Gastroesophageal sphincter (tissue), 3 donors: ENCODE data around the gene PNMA5.

Experiments
- POLR2A ChIP-seq, 2 donors: fragments of 450-650 bp; IDR thresholded peaks; one replicate each; pipeline ENCODE4 v1.6.1; 2017; ENCODE audit warnings: antibody characterized with exemption in 2 of 2, mild to moderate bottlenecking in 2 of 2, moderate library complexity in 1 of 2
- POLR2AphosphoS5 ChIP-seq: sonication (generic); formaldehyde crosslinking; IDR thresholded peaks from one replicate; pipeline ENCODE4 v1.6.1; 2017; ENCODE audit warnings: antibody characterized with exemption
- TF ChIP-seq, protein P1 (sequence below), 4 experiments: fragments of 200-600 bp in 2 of 4; fragments of 450-650 bp in 2 of 4; sonication (generic) in 1 of 4; IDR thresholded peaks; one replicate each; pipeline ENCODE4 v1.5.1; 2017 to 2019; ENCODE audit warnings: antibody characterized with exemption in 4 of 4, mild to moderate bottlenecking in 2 of 4, moderate library complexity in 2 of 4

DNA sequence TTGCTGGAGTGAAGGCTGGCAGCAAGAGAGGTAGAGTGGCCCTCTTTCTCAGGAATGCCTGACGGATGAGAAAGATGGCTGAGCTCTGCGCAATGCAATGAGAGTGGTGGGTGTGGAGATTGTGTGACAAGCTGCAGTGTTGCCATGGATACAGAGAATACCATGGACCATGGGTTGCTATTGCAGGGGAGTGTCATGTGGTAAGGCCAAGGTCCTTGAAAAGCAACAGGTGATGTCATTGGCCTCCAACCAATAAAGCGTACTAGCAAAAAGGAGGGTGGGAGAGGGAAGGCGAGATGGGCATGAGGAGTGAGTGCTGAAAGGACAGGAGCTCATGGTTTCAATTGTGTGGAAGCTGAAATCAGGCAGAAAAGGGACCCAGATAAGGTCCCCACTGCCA lies 1.8 kb downstream of the PNMA5 start:
- TF ChIP-seq POLR2A (IDR thresholded peaks at IDR 0.05) (no peak), POLR2AphosphoS5 (no peak)
- TF ChIP-seq, protein P1, sequence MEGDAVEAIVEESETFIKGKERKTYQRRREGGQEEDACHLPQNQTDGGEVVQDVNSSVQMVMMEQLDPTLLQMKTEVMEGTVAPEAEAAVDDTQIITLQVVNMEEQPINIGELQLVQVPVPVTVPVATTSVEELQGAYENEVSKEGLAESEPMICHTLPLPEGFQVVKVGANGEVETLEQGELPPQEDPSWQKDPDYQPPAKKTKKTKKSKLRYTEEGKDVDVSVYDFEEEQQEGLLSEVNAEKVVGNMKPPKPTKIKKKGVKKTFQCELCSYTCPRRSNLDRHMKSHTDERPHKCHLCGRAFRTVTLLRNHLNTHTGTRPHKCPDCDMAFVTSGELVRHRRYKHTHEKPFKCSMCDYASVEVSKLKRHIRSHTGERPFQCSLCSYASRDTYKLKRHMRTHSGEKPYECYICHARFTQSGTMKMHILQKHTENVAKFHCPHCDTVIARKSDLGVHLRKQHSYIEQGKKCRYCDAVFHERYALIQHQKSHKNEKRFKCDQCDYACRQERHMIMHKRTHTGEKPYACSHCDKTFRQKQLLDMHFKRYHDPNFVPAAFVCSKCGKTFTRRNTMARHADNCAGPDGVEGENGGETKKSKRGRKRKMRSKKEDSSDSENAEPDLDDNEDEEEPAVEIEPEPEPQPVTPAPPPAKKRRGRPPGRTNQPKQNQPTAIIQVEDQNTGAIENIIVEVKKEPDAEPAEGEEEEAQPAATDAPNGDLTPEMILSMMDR (IDR thresholded peaks at IDR 0.05) = no peak
